ENCODE results near the gene USP24.

USP24 gene

GRCh38 chr1:55107101-55107500 is 108.1 kb downstream of the USP24 start:
- H3K36me3 Mint-ChIP-seq (ENCODE audit: low read depth) = peaks cover 86% of the 10 kb centered on the region
- H3K4me1 Mint-ChIP-seq = peaks cover 5% of the 10 kb centered on the region

GRCh38 chr1:55103891-55104290 is 111.3 kb downstream of the USP24 start:
- TF ChIP-seq, protein P1, sequence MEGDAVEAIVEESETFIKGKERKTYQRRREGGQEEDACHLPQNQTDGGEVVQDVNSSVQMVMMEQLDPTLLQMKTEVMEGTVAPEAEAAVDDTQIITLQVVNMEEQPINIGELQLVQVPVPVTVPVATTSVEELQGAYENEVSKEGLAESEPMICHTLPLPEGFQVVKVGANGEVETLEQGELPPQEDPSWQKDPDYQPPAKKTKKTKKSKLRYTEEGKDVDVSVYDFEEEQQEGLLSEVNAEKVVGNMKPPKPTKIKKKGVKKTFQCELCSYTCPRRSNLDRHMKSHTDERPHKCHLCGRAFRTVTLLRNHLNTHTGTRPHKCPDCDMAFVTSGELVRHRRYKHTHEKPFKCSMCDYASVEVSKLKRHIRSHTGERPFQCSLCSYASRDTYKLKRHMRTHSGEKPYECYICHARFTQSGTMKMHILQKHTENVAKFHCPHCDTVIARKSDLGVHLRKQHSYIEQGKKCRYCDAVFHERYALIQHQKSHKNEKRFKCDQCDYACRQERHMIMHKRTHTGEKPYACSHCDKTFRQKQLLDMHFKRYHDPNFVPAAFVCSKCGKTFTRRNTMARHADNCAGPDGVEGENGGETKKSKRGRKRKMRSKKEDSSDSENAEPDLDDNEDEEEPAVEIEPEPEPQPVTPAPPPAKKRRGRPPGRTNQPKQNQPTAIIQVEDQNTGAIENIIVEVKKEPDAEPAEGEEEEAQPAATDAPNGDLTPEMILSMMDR (IDR thresholded peaks at IDR 0.05; ENCODE audit: unreplicated experiment in 3 of 3) = no peak
- peaks cover 5% of the 10 kb centered on the region for H3K4me1 Mint-ChIP-seq
- H3K27ac Mint-ChIP-seq = peak overlapping the region in 1 of 3 experiments; percentile 78
- no peaks in the 10 kb centered on the region for H3K27me3 Mint-ChIP-seq (ENCODE audit: low read depth)
- H3K36me3 Mint-ChIP-seq (ENCODE audit: low read depth) = peaks cover 77% of the 10 kb centered on the region
- no peaks in the 10 kb centered on the region for H3K9me3 Mint-ChIP-seq
- no peak overlapping the region for H3K4me3 Mint-ChIP-seq

More at GRCh38 chr1:55107101-55107500, 108.1 kb downstream of the USP24 start:
- peaks cover under 1% of the 10 kb centered on the region for H3K27me3 Mint-ChIP-seq (ENCODE audit: low read depth)
- TF ChIP-seq, protein P1 (IDR thresholded peaks at IDR 0.05; ENCODE audit: unreplicated experiment in 3 of 3) = no peak
- no peaks in the 10 kb centered on the region for H3K9me3 Mint-ChIP-seq
- peak overlapping the region in 2 of 3 experiments; percentile 36 to 87 for H3K27ac Mint-ChIP-seq
- no peak overlapping the region for H3K4me3 Mint-ChIP-seq

- Mint-ChIP-seq H3K36me3 (ENCODE audit: low read depth) (peaks cover 85% of the 10 kb centered on the region), H3K27me3 (ENCODE audit: low read depth) (no peaks in the 10 kb centered on the region), H3K4me1 (no peaks in the 10 kb centered on the region), H3K4me3 (no peak overlapping the region), H3K27ac (no peak overlapping the region), H3K9me3 (no peaks in the 10 kb centered on the region)
- TF ChIP-seq, protein P1 (IDR thresholded peaks at IDR 0.05; ENCODE audit: unreplicated experiment in 3 of 3) = no peak
These were observed 120.1 kb downstream of the USP24 start for GRCh38 chr1:55095095-55095494.

DNA sequence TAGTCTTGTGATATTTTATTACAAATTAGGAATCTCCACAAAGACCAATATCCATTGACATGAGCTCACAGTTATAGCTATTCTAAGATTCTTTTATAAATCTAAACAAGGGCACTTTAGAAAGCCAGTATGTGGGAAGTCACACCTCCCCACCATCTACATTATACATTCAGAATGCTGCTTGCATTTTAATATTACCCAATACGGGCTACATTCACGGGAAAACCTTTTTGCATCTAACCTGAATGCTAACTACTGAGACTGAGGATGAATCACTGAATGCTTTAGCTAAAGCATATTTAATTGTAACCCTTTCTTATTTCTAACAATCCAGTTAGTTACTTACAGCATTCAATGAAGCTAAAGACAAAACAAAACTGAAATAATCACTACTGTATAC is 122.7 kb downstream of the USP24 start:
- Mint-ChIP-seq H3K27ac (no peak overlapping the region), H3K4me1 (no peaks in the 10 kb centered on the region), H3K27me3 (ENCODE audit: low read depth) (no peaks in the 10 kb centered on the region), H3K36me3 (ENCODE audit: low read depth) (peaks cover 83% of the 10 kb centered on the region), H3K9me3 (no peaks in the 10 kb centered on the region), H3K4me3 (no peak overlapping the region)
- TF ChIP-seq, protein P1 (IDR thresholded peaks at IDR 0.05; ENCODE audit: unreplicated experiment in 3 of 3) = no peak

DNA sequence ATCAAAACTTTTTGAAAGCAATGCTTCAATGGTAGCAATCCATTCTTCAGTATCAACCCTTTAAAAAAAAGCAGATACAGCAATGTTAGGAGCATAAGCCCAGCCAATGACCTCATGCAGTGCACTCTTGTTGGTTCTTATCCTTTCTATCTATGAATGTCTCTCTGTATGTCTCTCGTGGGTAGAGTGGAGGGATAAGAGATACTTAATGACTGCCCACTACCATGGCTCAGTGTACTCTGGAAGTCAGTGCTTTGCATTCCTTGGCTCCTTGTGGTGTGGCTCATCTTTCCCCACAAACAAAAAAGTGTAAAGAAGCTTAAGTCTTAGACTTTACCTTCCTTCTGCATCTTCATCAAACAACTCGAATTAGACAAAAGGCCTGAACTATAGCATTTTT is 125.5 kb downstream of the USP24 start:
- Mint-ChIP-seq H3K9me3 (no peaks in the 10 kb centered on the region), H3K36me3 (ENCODE audit: low read depth) (peaks cover 73% of the 10 kb centered on the region), H3K4me3 (no peak overlapping the region), H3K27ac (no peak overlapping the region), H3K27me3 (ENCODE audit: low read depth) (no peaks in the 10 kb centered on the region), H3K4me1 (no peaks in the 10 kb centered on the region)
- TF ChIP-seq, protein P1 (IDR thresholded peaks at IDR 0.05; ENCODE audit: unreplicated experiment in 3 of 3) = no peak

- peak overlapping the region in 1 of 3 experiments; percentile 9 for H3K27ac Mint-ChIP-seq
- TF ChIP-seq, protein P1 (IDR thresholded peaks at IDR 0.05; ENCODE audit: unreplicated experiment in 3 of 3) = no peak
These were observed 126.8 kb downstream of the USP24 start for GRCh38 chr1:55088413-55088812.

More at GRCh38 chr1:55088413-55088812, 126.8 kb downstream of the USP24 start:
- H3K4me3 Mint-ChIP-seq = no peak overlapping the region
- H3K36me3 Mint-ChIP-seq (ENCODE audit: low read depth) = peaks cover 75% of the 10 kb centered on the region
- H3K4me1 Mint-ChIP-seq = no peaks in the 10 kb centered on the region
- H3K27me3 Mint-ChIP-seq (ENCODE audit: low read depth) = no peaks in the 10 kb centered on the region
- H3K9me3 Mint-ChIP-seq = no peaks in the 10 kb centered on the region

Measured in nephron (organoid).